Mesendoderm (in vitro differentiated cells): ENCODE results near the gene GAS2L2.

Source experiments
- DNase-seq: peaks from one replicate; pipeline ENCODE4 v3.0.0; 2013
- H2AK5ac ChIP-seq: 2 replicates; pipeline ENCODE4 v1.6.1; 2013; ENCODE audit warnings: low read length, inconsistent platforms
- H2BK120ac ChIP-seq: 2 replicates; pipeline ENCODE4 v1.6.1; 2013; ENCODE audit warnings: low read depth, mild to moderate bottlenecking, low read length, moderate library complexity, mixed read lengths
- H2BK15ac ChIP-seq: replicated peaks from 2 replicates; pipeline ENCODE4 v1.6.1; 2013; ENCODE audit warnings: low read depth, mild to moderate bottlenecking, moderate library complexity
- H2BK5ac ChIP-seq: 2 replicates; pipeline ENCODE4 v1.6.1; 2013; ENCODE audit warnings: low read length, inconsistent platforms
- H3K18ac ChIP-seq: 2 replicates; pipeline ENCODE4 v1.6.1; 2013; ENCODE audit warnings: mild to moderate bottlenecking, low read length, mixed read lengths
- H3K23ac ChIP-seq: one replicate; pipeline ENCODE4 v1.6.1; 2013; ENCODE audit warnings: low read length
- H3K27ac ChIP-seq: 2 replicates; pipeline ENCODE4 v1.5.1; 2013; ENCODE audit warnings: low read depth, mild to moderate bottlenecking, inconsistent platforms, low read length, moderate library complexity
- H3K27me3 ChIP-seq: 2 replicates; pipeline ENCODE4 v1.6.1; 2013; ENCODE audit warnings: low read length, control low read depth, mild to moderate bottlenecking, inconsistent platforms; ENCODE audit not compliant: insufficient read depth, poor library complexity
- H3K36me3 ChIP-seq: 2 replicates; pipeline ENCODE4 v1.6.1; 2013; ENCODE audit warnings: low read length, inconsistent platforms; ENCODE audit not compliant: control insufficient read depth, insufficient read depth
- H3K4ac ChIP-seq: one replicate; pipeline ENCODE4 v1.6.1; 2013; ENCODE audit warnings: low read depth, mild to moderate bottlenecking, low read length, moderate library complexity
- H3K4me1 ChIP-seq: 2 replicates; pipeline ENCODE4 v1.6.1; 2013; ENCODE audit warnings: low read depth, low read length, inconsistent platforms; ENCODE audit not compliant: control insufficient read depth
- H3K4me2 ChIP-seq: 2 replicates; pipeline ENCODE4 v1.6.1; 2013; ENCODE audit warnings: low read length
- H3K4me3 ChIP-seq: 2 replicates; pipeline ENCODE4 v1.5.1; 2013; ENCODE audit warnings: mild to moderate bottlenecking, low read length
- H3K56ac ChIP-seq: one replicate; pipeline ENCODE4 v1.6.1; 2013; ENCODE audit warnings: low read length
- H3K79me1 ChIP-seq: 2 replicates; pipeline ENCODE4 v1.6.1; 2013; ENCODE audit warnings: low read length, inconsistent platforms
- H3K79me2 ChIP-seq: 2 replicates; pipeline ENCODE4 v1.6.1; 2013; ENCODE audit warnings: mild to moderate bottlenecking, low read length; ENCODE audit not compliant: control insufficient read depth, insufficient read depth
- H3K9ac ChIP-seq: 2 replicates; pipeline ENCODE4 v1.6.1; 2013; ENCODE audit warnings: low read length, inconsistent platforms
- H4K5ac ChIP-seq: one replicate; pipeline ENCODE4 v1.6.1; 2013; ENCODE audit warnings: low read length
- H4K8ac ChIP-seq: one replicate; pipeline ENCODE4 v1.6.1; 2013; ENCODE audit warnings: low read depth, mild to moderate bottlenecking, control low read depth, low read length, moderate library complexity
- WGBS: extraction: QIAGEN DNeasy Blood & Tissue Kit; methylation state at CpG from one replicate; pipeline ENCODE4 v1.1.7; 2013; ENCODE audit warnings: low lambda C conversion rate, missing lambda C conversion rate; ENCODE audit not compliant: insufficient coverage; ENCODE audit errors: extremely low coverage; 5-methylcytosine and 5-hydroxymethylcytosine counted together

GAS2L2 gene

GRCh38 chr17:35769895-35770486, 17.0 kb upstream of the GAS2L2 start:
- Histone ChIP-seq H3K4me3 (no peak overlapping the region), H3K18ac (no peak overlapping the region), H3K4ac (no peak overlapping the region), H3K79me2 (no peaks in the 10 kb centered on the region), H2BK5ac (no peak overlapping the region), H4K5ac (no peak overlapping the region), H4K8ac (no peak overlapping the region), H2BK15ac (no peak overlapping the region), H3K79me1 (no peaks in the 10 kb centered on the region), H3K23ac (no peak overlapping the region), H3K27me3 (no peaks in the 10 kb centered on the region), H3K36me3 (no peaks in the 10 kb centered on the region), H3K27ac (no peak overlapping the region), H3K4me2 (no peak overlapping the region), H3K4me1 (no peaks in the 10 kb centered on the region), H3K56ac (no peak overlapping the region), H2BK120ac (no peak overlapping the region), H2AK5ac (no peak overlapping the region), H3K9ac (no peak overlapping the region)
- no peak for DNase-seq
- WGBS = no CpG with 5 or more reads among the region's 48 CpGs

GRCh38 chr17:35768797-35769196, 15.8 kb upstream of the GAS2L2 start:
- no peak overlapping the region for H2AK5ac ChIP-seq
- no peaks in the 10 kb centered on the region for H3K79me1 ChIP-seq
- no peak overlapping the region for H3K18ac ChIP-seq
- no peak overlapping the region for H2BK15ac ChIP-seq
- H3K4ac ChIP-seq = no peak overlapping the region
- H2BK120ac ChIP-seq = no peak overlapping the region
- no peak overlapping the region for H3K23ac ChIP-seq
- no peak overlapping the region for H3K9ac ChIP-seq
- no peak overlapping the region for H2BK5ac ChIP-seq
- no peaks in the 10 kb centered on the region for H3K4me1 ChIP-seq
- no peaks in the 10 kb centered on the region for H3K27me3 ChIP-seq
- H3K36me3 ChIP-seq = no peaks in the 10 kb centered on the region
- H4K5ac ChIP-seq = no peak overlapping the region
- no peak overlapping the region for H3K56ac ChIP-seq
- no peak overlapping the region for H3K4me2 ChIP-seq
- H4K8ac ChIP-seq = no peak overlapping the region
- H3K79me2 ChIP-seq = no peaks in the 10 kb centered on the region
- WGBS = no CpG with 5 or more reads among the region's 2 CpGs
- H3K27ac ChIP-seq = no peak overlapping the region
- no peak overlapping the region for H3K4me3 ChIP-seq
- DNase-seq = no peak

DNA sequence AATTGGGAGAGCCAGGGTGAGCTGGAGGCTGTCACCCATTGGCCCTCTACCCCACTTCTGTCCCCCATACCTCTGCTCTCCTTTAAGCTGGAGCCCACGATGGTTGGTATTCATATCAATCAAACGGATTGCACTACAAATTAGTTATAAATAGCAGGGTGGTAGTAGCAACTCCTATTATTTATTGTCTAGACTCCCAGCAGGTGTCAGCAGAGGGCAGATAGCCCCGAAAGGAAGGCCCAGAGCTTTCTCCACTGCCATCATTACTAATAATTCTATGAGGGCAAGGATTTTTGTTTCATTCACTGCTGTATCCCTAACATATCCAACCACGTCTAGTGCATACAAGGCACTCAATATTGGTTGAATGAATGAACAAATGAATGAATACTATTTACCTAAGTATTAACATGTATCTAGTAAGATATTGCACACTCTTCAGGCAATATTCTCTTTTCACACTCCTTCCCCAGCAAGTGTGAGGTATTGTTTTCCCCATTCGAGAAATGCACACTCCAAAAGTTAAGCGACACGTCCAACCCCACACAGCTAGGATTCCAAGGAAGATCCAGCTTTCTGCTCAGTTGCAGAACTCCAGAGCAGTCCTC, 14.0 kb upstream of the GAS2L2 start:
- no peak overlapping the region for H4K8ac ChIP-seq
- no peak overlapping the region for H3K4me3 ChIP-seq
- H2BK5ac ChIP-seq = no peak overlapping the region
- no peak overlapping the region for H3K9ac ChIP-seq
- H3K27ac ChIP-seq = no peak overlapping the region
- H3K27me3 ChIP-seq = no peaks in the 10 kb centered on the region
- no peak overlapping the region for H3K56ac ChIP-seq
- DNase-seq = no peak
- no peaks in the 10 kb centered on the region for H3K4me1 ChIP-seq
- no peaks in the 10 kb centered on the region for H3K79me2 ChIP-seq
- H3K36me3 ChIP-seq = no peaks in the 10 kb centered on the region
- WGBS = no CpG with 5 or more reads among the region's 7 CpGs
- no peak overlapping the region for H2BK15ac ChIP-seq
- no peak overlapping the region for H4K5ac ChIP-seq
- H3K4ac ChIP-seq = no peak overlapping the region
- H3K23ac ChIP-seq = no peak overlapping the region
- no peak overlapping the region for H3K18ac ChIP-seq
- no peak overlapping the region for H2AK5ac ChIP-seq
- H2BK120ac ChIP-seq = no peak overlapping the region
- H3K4me2 ChIP-seq = no peak overlapping the region
- no peaks in the 10 kb centered on the region for H3K79me1 ChIP-seq

GRCh38 chr17:35766489-35766877, 13.4 kb upstream of the GAS2L2 start:
- no peak overlapping the region for H3K4me3 ChIP-seq
- no peak overlapping the region for H3K4ac ChIP-seq
- no peaks in the 10 kb centered on the region for H3K4me1 ChIP-seq
- no peak overlapping the region for H2BK120ac ChIP-seq
- DNase-seq = no peak
- no peak overlapping the region for H3K9ac ChIP-seq
- no peak overlapping the region for H3K27ac ChIP-seq
- H3K56ac ChIP-seq = no peak overlapping the region
- H3K4me2 ChIP-seq = no peak overlapping the region
- H3K79me1 ChIP-seq = no peaks in the 10 kb centered on the region
- WGBS = no CpG with 5 or more reads among the region's 24 CpGs
- no peak overlapping the region for H3K18ac ChIP-seq
- H4K5ac ChIP-seq = no peak overlapping the region
- H3K79me2 ChIP-seq = no peaks in the 10 kb centered on the region
- no peak overlapping the region for H2BK15ac ChIP-seq
- H3K23ac ChIP-seq = no peak overlapping the region
- H2AK5ac ChIP-seq = no peak overlapping the region
- no peak overlapping the region for H2BK5ac ChIP-seq
- no peak overlapping the region for H4K8ac ChIP-seq
- no peaks in the 10 kb centered on the region for H3K36me3 ChIP-seq
- no peaks in the 10 kb centered on the region for H3K27me3 ChIP-seq

DNA sequence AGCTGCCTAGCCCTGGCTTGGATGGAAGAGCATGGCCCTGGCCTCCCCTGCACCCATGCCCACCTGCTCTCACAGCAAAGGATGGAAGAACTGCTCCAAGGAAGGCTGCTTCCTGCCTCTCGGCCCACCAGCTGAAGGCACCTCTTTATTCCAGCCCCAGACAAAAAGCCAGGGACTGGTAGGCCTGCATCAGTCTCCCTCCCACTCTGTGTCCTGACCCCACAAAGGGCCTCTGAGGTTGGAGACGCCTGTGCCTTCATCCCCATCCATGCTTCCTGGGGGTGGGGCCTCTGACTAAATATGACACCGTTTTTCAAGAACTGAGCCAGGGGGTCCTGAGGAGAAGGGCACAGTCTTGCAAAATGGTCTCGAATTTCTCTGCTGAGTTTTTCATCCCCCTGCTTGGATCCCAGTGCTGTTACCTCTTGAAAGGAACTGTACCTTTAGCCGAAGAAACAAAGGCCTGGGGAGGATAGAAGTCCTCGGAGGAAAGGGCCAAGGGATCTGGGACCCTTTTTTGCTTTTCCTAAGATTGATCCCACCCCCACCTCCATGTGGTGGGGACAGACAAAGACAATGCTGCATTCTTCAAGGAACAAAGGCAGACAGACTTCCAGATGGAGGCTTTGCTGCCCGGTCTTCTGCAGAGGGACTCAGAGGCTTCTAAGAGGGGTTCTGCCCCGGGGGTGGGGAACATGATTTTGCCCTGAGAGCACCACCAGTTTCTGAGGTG, 12.9 kb upstream of the GAS2L2 start:
- Histone ChIP-seq H3K79me1 (no peaks in the 10 kb centered on the region), H3K23ac (no peak overlapping the region), H3K4me2 (no peak overlapping the region), H3K4ac (no peak overlapping the region), H3K4me3 (no peak overlapping the region), H3K36me3 (no peaks in the 10 kb centered on the region), H3K27ac (no peak overlapping the region), H3K27me3 (no peaks in the 10 kb centered on the region), H2BK15ac (no peak overlapping the region), H3K4me1 (no peaks in the 10 kb centered on the region), H4K8ac (no peak overlapping the region), H2BK5ac (no peak overlapping the region), H2BK120ac (no peak overlapping the region), H3K9ac (no peak overlapping the region), H3K18ac (no peak overlapping the region), H2AK5ac (no peak overlapping the region), H3K79me2 (no peaks in the 10 kb centered on the region), H3K56ac (no peak overlapping the region), H4K5ac (no peak overlapping the region)
- WGBS = no CpG with 5 or more reads among the region's 8 CpGs
- DNase-seq = no peak
